GM12872 (cell line): ENCODE data around the gene EOGT.

Experiments
- TF ChIP-seq, protein P1 (sequence below): IDR thresholded peaks from 3 replicates; pipeline ENCODE4 v1.5.1; 2011; ENCODE audit warnings: low read depth, mild to moderate bottlenecking, low read length, moderate library complexity; ENCODE audit not compliant: insufficient read depth

EOGT gene

DNA sequence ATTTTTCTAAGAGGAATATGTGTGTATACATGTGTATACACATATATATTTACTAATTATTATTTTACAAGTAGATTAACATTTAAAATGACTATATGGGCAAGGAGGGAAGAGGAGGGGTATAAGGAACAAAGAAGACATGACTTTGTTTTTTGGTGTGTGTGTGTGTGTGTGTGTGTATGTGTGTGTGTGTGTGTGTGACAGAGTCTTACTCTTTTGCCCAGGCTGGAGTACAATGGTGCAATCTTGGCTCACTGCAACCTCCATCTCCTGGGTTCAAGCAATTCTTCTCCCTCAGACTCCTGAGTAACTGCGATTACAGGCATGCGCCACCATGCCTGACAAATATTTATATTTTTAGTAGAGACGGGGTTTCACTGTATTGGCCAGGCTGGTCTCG lies 2.6 kb upstream of the EOGT start:
- TF ChIP-seq, protein P1, sequence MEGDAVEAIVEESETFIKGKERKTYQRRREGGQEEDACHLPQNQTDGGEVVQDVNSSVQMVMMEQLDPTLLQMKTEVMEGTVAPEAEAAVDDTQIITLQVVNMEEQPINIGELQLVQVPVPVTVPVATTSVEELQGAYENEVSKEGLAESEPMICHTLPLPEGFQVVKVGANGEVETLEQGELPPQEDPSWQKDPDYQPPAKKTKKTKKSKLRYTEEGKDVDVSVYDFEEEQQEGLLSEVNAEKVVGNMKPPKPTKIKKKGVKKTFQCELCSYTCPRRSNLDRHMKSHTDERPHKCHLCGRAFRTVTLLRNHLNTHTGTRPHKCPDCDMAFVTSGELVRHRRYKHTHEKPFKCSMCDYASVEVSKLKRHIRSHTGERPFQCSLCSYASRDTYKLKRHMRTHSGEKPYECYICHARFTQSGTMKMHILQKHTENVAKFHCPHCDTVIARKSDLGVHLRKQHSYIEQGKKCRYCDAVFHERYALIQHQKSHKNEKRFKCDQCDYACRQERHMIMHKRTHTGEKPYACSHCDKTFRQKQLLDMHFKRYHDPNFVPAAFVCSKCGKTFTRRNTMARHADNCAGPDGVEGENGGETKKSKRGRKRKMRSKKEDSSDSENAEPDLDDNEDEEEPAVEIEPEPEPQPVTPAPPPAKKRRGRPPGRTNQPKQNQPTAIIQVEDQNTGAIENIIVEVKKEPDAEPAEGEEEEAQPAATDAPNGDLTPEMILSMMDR: no peak

DNA sequence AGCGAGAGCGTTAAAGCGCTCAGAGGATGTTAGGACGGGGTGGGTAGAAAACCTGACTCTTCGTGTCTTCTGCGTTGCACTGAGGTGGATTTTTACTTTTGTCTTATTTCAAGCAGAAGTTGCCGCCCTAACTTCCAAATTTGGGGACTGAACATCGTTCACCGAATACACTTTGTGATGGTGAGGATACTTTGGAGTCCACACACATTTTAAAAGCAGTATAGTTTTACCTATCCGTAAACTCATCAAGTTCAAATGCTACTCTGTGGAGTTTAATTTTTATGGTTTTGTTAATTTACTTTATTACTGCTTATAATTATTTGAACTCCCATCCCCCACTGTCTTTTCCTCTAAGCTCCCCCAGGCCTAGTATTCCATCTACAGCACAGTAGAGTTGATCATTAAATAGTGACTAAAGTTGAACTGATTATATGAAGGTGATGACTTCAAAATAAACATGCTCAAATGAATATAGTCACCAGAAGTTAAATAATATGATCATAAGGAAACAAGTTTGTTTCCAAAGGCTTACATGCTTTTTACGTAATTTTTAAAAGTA lies 617 bp upstream of the EOGT start:
- TF ChIP-seq, protein P1: no peak

DNA sequence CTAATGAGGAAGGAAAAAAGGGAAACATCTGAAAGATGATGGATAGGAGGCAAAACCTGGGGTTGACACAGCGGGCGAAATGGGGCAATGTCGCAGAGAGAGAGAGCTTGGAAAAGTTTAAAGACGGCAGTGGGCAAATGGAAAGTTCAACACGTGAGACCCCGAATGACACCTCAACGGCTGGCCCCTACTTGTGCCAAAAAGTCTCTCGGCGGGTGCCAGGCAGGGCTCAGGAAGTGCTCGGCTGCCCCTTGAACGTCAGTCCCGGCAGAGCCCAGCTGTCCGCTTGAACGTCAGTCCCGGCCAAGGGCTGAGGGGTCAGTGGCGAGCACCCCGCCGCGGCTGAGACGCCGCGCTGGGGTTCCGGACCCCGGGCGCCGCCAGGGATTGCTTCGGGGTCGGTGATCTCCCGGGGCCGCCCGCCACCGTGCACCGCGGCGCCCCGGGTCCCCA lies 658 bp downstream of the EOGT start:
- TF ChIP-seq, protein P1: peak; percentile 20; the same call in 1 of the 3 replicates

DNA sequence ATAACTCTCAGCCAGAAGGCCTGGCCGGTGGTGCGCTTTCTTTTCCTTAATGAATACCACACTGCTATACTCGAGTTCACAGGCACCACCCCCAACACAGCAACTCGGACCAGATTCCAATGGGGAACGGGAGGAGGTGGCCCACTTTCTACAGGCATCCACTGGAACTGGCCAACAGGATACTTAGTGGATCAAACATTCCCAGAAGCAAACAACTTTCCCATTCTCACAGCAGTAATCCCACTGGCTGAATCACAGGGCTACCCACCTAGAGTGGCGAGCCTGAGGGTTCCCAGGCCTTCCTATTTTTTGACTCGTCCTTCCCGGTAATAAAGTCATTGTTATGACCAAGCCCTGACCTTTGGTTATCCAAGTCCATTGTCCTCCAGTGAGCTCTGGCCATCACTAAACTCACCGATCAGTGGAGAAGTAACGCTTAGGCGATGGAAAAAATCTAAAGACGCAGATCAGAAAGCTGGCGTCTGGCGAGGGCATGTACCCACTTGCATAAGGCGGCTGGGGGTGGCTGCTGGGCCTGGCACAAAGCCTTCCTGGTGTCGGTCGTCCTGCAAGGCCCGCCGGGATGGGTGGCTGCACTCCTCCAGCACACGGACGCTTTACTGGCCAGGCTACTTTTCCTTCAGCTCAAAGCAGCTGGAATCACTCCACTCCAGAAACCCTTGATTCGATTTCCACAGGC lies 1.2 kb downstream of the EOGT start:
- TF ChIP-seq, protein P1: no peak

DNA sequence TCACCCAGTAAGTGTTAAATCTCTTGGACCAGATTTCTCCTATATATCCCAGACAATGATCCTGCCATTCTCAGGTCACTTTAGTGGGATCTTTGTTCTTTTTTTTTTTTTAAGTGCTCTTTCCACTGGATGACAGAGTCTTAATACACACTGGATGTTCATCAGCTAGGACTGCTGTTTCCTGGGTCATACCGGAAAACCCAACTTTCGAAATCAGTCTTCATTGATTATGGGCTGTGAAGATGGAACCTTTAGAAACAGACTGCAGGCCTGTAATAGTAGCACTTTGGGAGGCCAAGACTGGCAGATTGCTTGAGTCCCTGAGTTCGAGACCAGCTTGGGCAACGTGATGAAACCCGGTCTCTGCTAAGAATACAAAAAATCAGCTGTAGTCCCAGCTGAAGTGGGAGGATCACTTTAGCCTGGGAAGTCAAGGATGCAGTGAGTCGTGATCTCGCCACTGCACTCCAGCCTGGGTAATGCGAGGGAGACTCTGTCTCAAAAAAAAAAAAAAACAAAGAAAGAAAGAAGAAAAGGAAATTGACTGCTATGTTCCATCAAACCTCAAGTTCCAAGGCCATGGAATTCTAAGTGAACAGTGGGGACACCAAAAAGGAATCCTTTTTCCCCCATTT lies 2.3 kb downstream of the EOGT start:
- TF ChIP-seq, protein P1: no peak

DNA sequence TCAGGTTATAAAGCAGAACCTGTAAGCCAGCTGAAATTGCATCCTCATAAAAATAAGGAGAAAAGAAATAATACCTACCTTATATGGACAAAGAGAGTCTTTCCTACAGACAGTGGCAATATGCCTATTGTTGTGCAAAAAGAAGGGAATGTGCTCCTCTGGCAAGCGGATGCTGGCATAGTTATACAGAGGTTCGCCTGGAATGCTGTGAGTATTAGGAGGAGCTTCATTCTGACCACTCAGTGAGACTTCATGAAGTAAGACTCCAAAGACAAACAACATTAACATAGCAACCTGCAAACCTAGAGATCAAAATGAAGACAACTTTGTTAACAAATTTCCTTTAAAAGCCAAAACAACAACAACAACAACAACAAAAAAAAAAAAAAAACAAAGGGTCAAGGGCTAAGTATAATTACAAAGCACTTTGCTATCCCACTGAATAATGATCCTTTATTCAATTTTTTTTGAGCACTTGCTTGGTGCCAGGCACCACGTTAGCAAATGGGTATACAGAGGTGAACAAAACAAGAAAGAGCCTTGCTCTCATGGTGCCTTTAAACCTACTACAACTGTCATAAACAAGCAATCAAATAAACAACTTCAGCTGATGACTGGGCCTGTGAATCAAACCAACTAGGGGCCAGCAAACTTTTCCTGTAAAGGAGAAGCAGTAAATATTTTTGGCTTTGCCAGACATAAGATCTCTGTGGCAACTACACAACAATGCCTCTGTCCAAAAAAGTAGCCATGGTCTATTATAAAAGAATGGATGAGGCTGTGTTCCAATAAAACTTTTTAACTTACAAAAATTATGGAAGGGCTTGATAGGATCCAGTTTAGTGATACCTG lies 3.7 kb downstream of the EOGT start:
- TF ChIP-seq, protein P1: no peak

DNA sequence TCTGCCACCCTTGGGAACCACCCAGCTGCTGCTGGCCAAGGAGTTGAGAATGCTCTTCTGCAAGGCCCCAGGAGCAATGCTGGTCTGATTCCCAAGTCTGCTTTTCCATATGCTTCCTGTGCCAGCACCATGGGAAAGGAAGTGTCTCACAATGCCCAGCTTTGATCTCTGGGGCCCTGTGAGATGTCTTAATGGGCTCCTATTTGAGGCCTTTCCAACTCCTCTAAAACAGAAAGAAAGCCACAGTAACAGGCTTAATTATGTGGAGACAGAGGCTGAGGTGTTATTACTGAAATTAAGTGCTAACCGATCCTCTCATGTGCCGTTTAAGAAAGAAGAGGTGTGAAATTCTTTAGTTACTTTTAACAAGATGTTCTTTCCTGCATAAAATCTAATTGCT lies 4.5 kb downstream of the EOGT start:
- TF ChIP-seq, protein P1: no peak
